Right lobe of liver (tissue), 4 donors: ENCODE data around the gene ICA1.

Experiments used
- CTCF ChIP-seq, 4 donors: fragments of 200-600 bp in 3 of 4; fragments of 450-650 bp in 1 of 4; IDR thresholded peaks; one replicate each; pipeline versions ENCODE4 v1.5.1 to v1.8.0; 2016 to 2022; ENCODE audit warnings: antibody characterized with exemption in 4 of 4, mild to moderate bottlenecking in 2 of 4
- POLR2A ChIP-seq: fragments of 450-650 bp; IDR thresholded peaks from one replicate; pipeline ENCODE4 v1.6.1; 2017; ENCODE audit warnings: antibody characterized with exemption, mild to moderate bottlenecking
- donor health status: DM: no; HTN: no; CAD: no.
- donor health status: DM: no; HTN: no; CAD: no.
- donor health status: DM: no; HTN: yes; CAD: no.

- no peak for TF ChIP-seq POLR2A
- TF ChIP-seq CTCF (IDR thresholded peaks at IDR 0.05) = no peak
Measured at GRCh38 chr7:8155836-8156235, 106.1 kb downstream of the ICA1 start.
